Activated CD4-positive, alpha-beta T cell treated with anti-CD3 and anti-CD28 coated beads, Interleukin-2, amount 10 ng/mL, durations not matched to agents 24 days and 14 days (primary cell): ENCODE measurements around the gene HSDL2. TPM values are rescaled to one million over a fixed set of nuclear protein-coding genes. Genes with fewer than 3 reads are reported as not detected.
A peak's percentile ranks its signal among the peaks of the same experiment; 100 is the strongest.

Source experiments
- DNase-seq: peaks from one replicate; pipeline ENCODE4 v3.0.0; 2022
- H3K27ac Mint-ChIP-seq: one replicate; pipeline ENCODE4 v1.8.0; 2022; ENCODE audit warnings: mild to moderate bottlenecking, mixed read lengths
- H3K27me3 Mint-ChIP-seq: one replicate; pipeline ENCODE4 v1.8.0; 2022; ENCODE audit warnings: mixed read lengths
- H3K36me3 Mint-ChIP-seq: one replicate; pipeline ENCODE4 v1.8.0; 2022; ENCODE audit warnings: low read depth, mild to moderate bottlenecking, mixed read lengths
- H3K4me1 Mint-ChIP-seq: one replicate; pipeline ENCODE4 v1.8.0; 2021; ENCODE audit warnings: mixed read lengths
- H3K4me3 Mint-ChIP-seq: one replicate; pipeline ENCODE4 v1.8.0; 2022; ENCODE audit warnings: mild to moderate bottlenecking, moderate library complexity, mixed read lengths
- H3K9me3 Mint-ChIP-seq: one replicate; pipeline ENCODE4 v1.8.0; 2021; ENCODE audit warnings: mixed read lengths
- intact Hi-C: fragments of 100-400 bp; cut with micrococcal nuclease; formaldehyde crosslinking; loops from one replicate; pipeline ENCODE4 v1.15.1; 2023
- total RNA-seq: library from RNA; stranded (reverse); gene quantifications from 2 replicates; pipeline ENCODE4 v1.2.3, GENCODE V29; 2022

The HSDL2 gene
- total RNA-seq, 1 donor from 2014 or later = 14.1 TPM

GRCh38 chr9:112462855-112463254 is 82.9 kb downstream of the HSDL2 start:
- no peaks in the 10 kb centered on the region for H3K4me1 Mint-ChIP-seq
- H3K27ac Mint-ChIP-seq = no peak overlapping the region
- H3K9me3 Mint-ChIP-seq = no peaks in the 10 kb centered on the region
- DNase-seq = no peak
- H3K4me3 Mint-ChIP-seq = no peak overlapping the region
- H3K27me3 Mint-ChIP-seq = no peaks in the 10 kb centered on the region
- H3K36me3 Mint-ChIP-seq = peaks cover 16% of the 10 kb centered on the region
- intact Hi-C loops = no loop called here

- intact Hi-C loops = no loop called here
- H3K36me3 Mint-ChIP-seq = peaks cover 8% of the 10 kb centered on the region
- DNase-seq = no peak
- H3K27ac Mint-ChIP-seq = no peak overlapping the region
- H3K4me3 Mint-ChIP-seq = no peak overlapping the region
- no peaks in the 10 kb centered on the region for H3K4me1 Mint-ChIP-seq
- no peaks in the 10 kb centered on the region for H3K9me3 Mint-ChIP-seq
- no peaks in the 10 kb centered on the region for H3K27me3 Mint-ChIP-seq
Observed at GRCh38 chr9:112465352-112465751, 85.4 kb downstream of the HSDL2 start.

- Mint-ChIP-seq H3K4me1 (no peaks in the 10 kb centered on the region), H3K27ac (no peak overlapping the region), H3K4me3 (no peak overlapping the region), H3K36me3 (peaks cover 26% of the 10 kb centered on the region), H3K27me3 (no peaks in the 10 kb centered on the region), H3K9me3 (peaks cover 6% of the 10 kb centered on the region)
- intact Hi-C loops = no loop called here
- DNase-seq = no peak
Observed at GRCh38 chr9:112472996-112473395, 93.1 kb downstream of the HSDL2 start.

GRCh38 chr9:112473986-112474385 is 94.1 kb downstream of the HSDL2 start:
- intact Hi-C loops = no loop called here
- Mint-ChIP-seq H3K9me3 (peaks cover 6% of the 10 kb centered on the region), H3K27me3 (no peaks in the 10 kb centered on the region), H3K36me3 (peaks cover 30% of the 10 kb centered on the region), H3K27ac (no peak overlapping the region), H3K4me3 (no peak overlapping the region), H3K4me1 (no peaks in the 10 kb centered on the region)
- DNase-seq = no peak

- Mint-ChIP-seq H3K27ac (no peak overlapping the region), H3K4me3 (no peak overlapping the region)
Observed at GRCh38 chr9:112475318-112475717, 95.4 kb downstream of the HSDL2 start.

GRCh38 chr9:112477330-112477729 is 97.4 kb downstream of the HSDL2 start:
- Mint-ChIP-seq H3K27me3 (no peaks in the 10 kb centered on the region), H3K27ac (no peak overlapping the region), H3K4me3 (no peak overlapping the region), H3K36me3 (peaks cover 27% of the 10 kb centered on the region), H3K4me1 (no peaks in the 10 kb centered on the region), H3K9me3 (peaks cover 6% of the 10 kb centered on the region)
- intact Hi-C loops = no loop called here
- DNase-seq = no peak

More at GRCh38 chr9:112475318-112475717, 95.4 kb downstream of the HSDL2 start:
- no peaks in the 10 kb centered on the region for H3K4me1 Mint-ChIP-seq
- peaks cover 6% of the 10 kb centered on the region for H3K9me3 Mint-ChIP-seq
- intact Hi-C loops = no loop called here
- peaks cover 30% of the 10 kb centered on the region for H3K36me3 Mint-ChIP-seq
- no peak for DNase-seq
- H3K27me3 Mint-ChIP-seq = no peaks in the 10 kb centered on the region

- H3K36me3 Mint-ChIP-seq = peaks cover 24% of the 10 kb centered on the region
- DNase-seq = no peak
- no peak overlapping the region for H3K4me3 Mint-ChIP-seq
- intact Hi-C loops = no loop called here
- H3K9me3 Mint-ChIP-seq = peaks cover 6% of the 10 kb centered on the region
- H3K27me3 Mint-ChIP-seq = no peaks in the 10 kb centered on the region
- peaks cover 1% of the 10 kb centered on the region for H3K4me1 Mint-ChIP-seq
- no peak overlapping the region for H3K27ac Mint-ChIP-seq
Observed at GRCh38 chr9:112479221-112479620, 99.3 kb downstream of the HSDL2 start.

GRCh38 chr9:112484607-112485006 is 104.7 kb downstream of the HSDL2 start:
- no peak for DNase-seq
- Mint-ChIP-seq H3K27ac (no peak overlapping the region), H3K9me3 (no peaks in the 10 kb centered on the region), H3K36me3 (peaks cover 5% of the 10 kb centered on the region), H3K27me3 (peaks cover 3% of the 10 kb centered on the region), H3K4me1 (peaks cover 26% of the 10 kb centered on the region), H3K4me3 (no peak overlapping the region)
- intact Hi-C loops = loop anchor here (10.0 kb wide), 2 partner anchors 670 to 740 kb away; partner anchors contain the start of genes FKBP15, SLC31A1 and SLC31A2

GRCh38 chr9:112485574-112485973 is 105.7 kb downstream of the HSDL2 start:
- intact Hi-C loops = loop anchor here (10.0 kb wide), 2 partner anchors 669 to 739 kb away; partner anchors contain the start of genes FKBP15, SLC31A1 and SLC31A2
- DNase-seq = no peak
- Mint-ChIP-seq H3K4me3 (peak overlapping the region; percentile 98), H3K27me3 (peaks cover 3% of the 10 kb centered on the region), H3K36me3 (peaks cover 5% of the 10 kb centered on the region), H3K9me3 (no peaks in the 10 kb centered on the region), H3K27ac (peak overlapping the region; percentile 98), H3K4me1 (peaks cover 28% of the 10 kb centered on the region)

- Mint-ChIP-seq H3K27me3 (peaks cover 3% of the 10 kb centered on the region), H3K4me1 (peaks cover 28% of the 10 kb centered on the region), H3K36me3 (peaks cover 3% of the 10 kb centered on the region), H3K27ac (peak within 1 kb of the TSS; percentile 98), H3K4me3 (peak within 1 kb of the TSS; percentile 98), H3K9me3 (no peaks in the 10 kb centered on the region)
- peak; percentile 96 for DNase-seq
- intact Hi-C loops = loop anchor here (1.0 to 10.0 kb wide), 5 partner anchors 106 to 738 kb away; partner anchors contain the start of genes FKBP15, HSDL2, INIP and SLC31A1
Observed at GRCh38 chr9:112486221-112487007, 106.5 kb downstream of the HSDL2 start, which contains the start of gene KIAA1958. KIAA1958 (plus strand) TSS chr9:112486827; CDS start chr9:112574081, 87,254 bp downstream.

- H3K36me3 Mint-ChIP-seq = peaks cover 8% of the 10 kb centered on the region
- H3K9me3 Mint-ChIP-seq = peaks cover 3% of the 10 kb centered on the region
- peak overlapping the region; percentile 97 for H3K4me3 Mint-ChIP-seq
- peaks cover 3% of the 10 kb centered on the region for H3K27me3 Mint-ChIP-seq
- peak overlapping the region; percentile 88 for H3K27ac Mint-ChIP-seq
- intact Hi-C loops = loop anchor here (1.0 to 10.0 kb wide), 3 partner anchors 107 to 738 kb away; partner anchors contain the start of genes FKBP15, HSDL2, SLC31A1 and SLC31A2
- DNase-seq = peak; percentile 84
- peaks cover 28% of the 10 kb centered on the region for H3K4me1 Mint-ChIP-seq
Observed at GRCh38 chr9:112487008-112487798, 107.3 kb downstream of the HSDL2 start.

GRCh38 chr9:112487799-112488340 is 108.0 kb downstream of the HSDL2 start:
- no peak for DNase-seq
- Mint-ChIP-seq H3K36me3 (peaks cover 11% of the 10 kb centered on the region), H3K4me1 (peaks cover 28% of the 10 kb centered on the region), H3K4me3 (peak overlapping the region; percentile 97), H3K9me3 (peaks cover 6% of the 10 kb centered on the region), H3K27ac (peak overlapping the region; percentile 88), H3K27me3 (peaks cover 3% of the 10 kb centered on the region)
- intact Hi-C loops = loop anchor here (1.0 to 10.0 kb wide), 3 partner anchors 108 to 737 kb away; partner anchors contain the start of genes FKBP15, HSDL2, SLC31A1 and SLC31A2

GRCh38 chr9:112489039-112489546 is 109.2 kb downstream of the HSDL2 start:
- H3K36me3 Mint-ChIP-seq = peaks cover 21% of the 10 kb centered on the region
- no peak for DNase-seq
- H3K4me1 Mint-ChIP-seq = peaks cover 28% of the 10 kb centered on the region
- H3K9me3 Mint-ChIP-seq = peaks cover 16% of the 10 kb centered on the region
- H3K27me3 Mint-ChIP-seq = peaks cover 3% of the 10 kb centered on the region
- intact Hi-C loops = loop anchor here (10.0 kb wide), 2 partner anchors 666 to 736 kb away; partner anchors contain the start of genes FKBP15, SLC31A1 and SLC31A2
- H3K4me3 Mint-ChIP-seq = no peak overlapping the region
- H3K27ac Mint-ChIP-seq = no peak overlapping the region
